SK-N-SH treated with all-trans-retinoic acid at 6 μM for 48 hours (cell line): ENCODE data around the gene KCNC4.

Source experiments
- ATAC-seq: fragments of 200-7000 bp; cut with Tn5 transposase; 3 replicates; pipeline ENCODE4 v1.9.1; 2020; ENCODE audit warnings: mild to moderate bottlenecking, moderate library complexity
- ARNTL ChIP-seq: fragments of 450-650 bp; formaldehyde crosslinking; IDR thresholded peaks from 2 replicates; pipeline ENCODE4 v1.5.0; 2020; ENCODE audit warnings: low read depth, mild to moderate bottlenecking, moderate library complexity, borderline replicate concordance
- BACH2 ChIP-seq: fragments of 250-450 bp; sonication (Bioruptor Pico); IDR thresholded peaks from 2 replicates; pipeline ENCODE4 v1.9.0; 2021; ENCODE audit warnings: mild to moderate bottlenecking, borderline replicate concordance
- CREB5 ChIP-seq: fragments of 250-450 bp; sonication (Bioruptor Pico); IDR thresholded peaks from 2 replicates; pipeline ENCODE4 v1.5.1; 2020; ENCODE audit warnings: low read depth, mild to moderate bottlenecking, moderate library complexity
- CSRNP3 ChIP-seq: fragments of 250-450 bp; sonication (Bioruptor Pico); IDR thresholded peaks from 2 replicates; pipeline ENCODE4 v1.5.1; 2021; ENCODE audit warnings: mild to moderate bottlenecking, moderate library complexity
- ESRRG ChIP-seq: fragments of 250-450 bp; sonication (Bioruptor Pico); IDR thresholded peaks from 2 replicates; pipeline ENCODE4 v1.6.1; 2021; ENCODE audit warnings: mild to moderate bottlenecking
- GLIS3 ChIP-seq: fragments of 250-450 bp; sonication (Bioruptor Pico); IDR thresholded peaks from 2 replicates; pipeline ENCODE4 v1.5.0; 2020; ENCODE audit warnings: mild to moderate bottlenecking, moderate library complexity
- OSR1 ChIP-seq: fragments of 250-450 bp; sonication (Bioruptor Pico); IDR thresholded peaks from 2 replicates; pipeline ENCODE4 v1.8.0; 2022; ENCODE audit warnings: moderate library complexity, mild to moderate bottlenecking, inconsistent platforms
- PATZ1 ChIP-seq: fragments of 250-450 bp; sonication (Bioruptor Pico); IDR thresholded peaks from 2 replicates; pipeline ENCODE4 v1.8.0; 2020; ENCODE audit warnings: mild to moderate bottlenecking, moderate library complexity, borderline replicate concordance
- PPARA ChIP-seq: fragments of 250-450 bp; sonication (Bioruptor Pico); IDR thresholded peaks from 2 replicates; pipeline ENCODE4 v1.5.0; 2020; ENCODE audit warnings: mild to moderate bottlenecking, borderline replicate concordance
- RARB ChIP-seq: fragments of 250-450 bp; sonication (Bioruptor Pico); IDR thresholded peaks from 2 replicates; pipeline ENCODE4 v1.8.0; 2021; ENCODE audit warnings: mild to moderate bottlenecking, moderate library complexity
- SNAI2 ChIP-seq: fragments of 250-450 bp; sonication (Bioruptor Pico); IDR thresholded peaks from 2 replicates; pipeline ENCODE4 v1.5.0; 2020; ENCODE audit warnings: mild to moderate bottlenecking, moderate library complexity
- TCF4 ChIP-seq: fragments of 250-450 bp; sonication (Bioruptor Pico); IDR thresholded peaks from 2 replicates; pipeline ENCODE4 v1.8.0; 2021; ENCODE audit warnings: mild to moderate bottlenecking, moderate library complexity, borderline replicate concordance
- TOX ChIP-seq: fragments of 250-450 bp; sonication (Bioruptor Pico); IDR thresholded peaks from 2 replicates; pipeline ENCODE4 v1.8.0; 2021; ENCODE audit warnings: mild to moderate bottlenecking, moderate library complexity, borderline replicate concordance
- ZC3H10 ChIP-seq: fragments of 250-450 bp; sonication (Bioruptor Pico); IDR thresholded peaks from 2 replicates; pipeline ENCODE4 v1.5.1; 2021; ENCODE audit warnings: mild to moderate bottlenecking, moderate library complexity
- ZFP3 ChIP-seq: fragments of 250-450 bp; sonication (Bioruptor Pico); IDR thresholded peaks from 2 replicates; pipeline ENCODE4 v1.5.0; 2020; ENCODE audit warnings: mild to moderate bottlenecking, moderate library complexity
- ZFP30 ChIP-seq: fragments of 450-650 bp; formaldehyde crosslinking; IDR thresholded peaks from 2 replicates; pipeline ENCODE4 v1.5.0; 2022; ENCODE audit warnings: mild to moderate bottlenecking, moderate library complexity
- ZNF565 ChIP-seq: fragments of 450-650 bp; formaldehyde crosslinking; conservative IDR thresholded peaks from 2 replicates; pipeline ENCODE4 v1.5.0; 2020; ENCODE audit warnings: low read depth, mild to moderate bottlenecking, moderate library complexity
- ZNF70 ChIP-seq: fragments of 450-650 bp; formaldehyde crosslinking; IDR thresholded peaks from 2 replicates; pipeline ENCODE4 v1.5.0; 2020; ENCODE audit warnings: mild to moderate bottlenecking, moderate library complexity
- ZNF8 ChIP-seq: fragments of 450-650 bp; formaldehyde crosslinking; IDR thresholded peaks from 2 replicates; pipeline ENCODE4 v1.5.0; 2020; ENCODE audit warnings: mild to moderate bottlenecking, moderate library complexity
- TF ChIP-seq, protein P1 (sequence below): fragments of 250-450 bp; sonication (Bioruptor Pico); IDR thresholded peaks from 2 replicates; pipeline ENCODE4 v1.8.0; 2021; ENCODE audit warnings: low read depth, mild to moderate bottlenecking, moderate library complexity, borderline replicate concordance

KCNC4 gene

GRCh38 chr1:110198746-110199145 lies 11.4 kb upstream of the KCNC4 start:
- TF ChIP-seq RARB (CRISPR knock-in tag) (no peak), BACH2 (CRISPR knock-in tag) (no peak), PPARA (CRISPR knock-in tag) (no peak), PATZ1 (no peak), CSRNP3 (CRISPR knock-in tag) (no peak), ARNTL (CRISPR knock-in tag) (no peak), ESRRG (no peak), ZFP30 (no peak), CREB5 (CRISPR knock-in tag) (no peak), ZFP3 (CRISPR knock-in tag) (no peak)
- TF ChIP-seq, protein P1, sequence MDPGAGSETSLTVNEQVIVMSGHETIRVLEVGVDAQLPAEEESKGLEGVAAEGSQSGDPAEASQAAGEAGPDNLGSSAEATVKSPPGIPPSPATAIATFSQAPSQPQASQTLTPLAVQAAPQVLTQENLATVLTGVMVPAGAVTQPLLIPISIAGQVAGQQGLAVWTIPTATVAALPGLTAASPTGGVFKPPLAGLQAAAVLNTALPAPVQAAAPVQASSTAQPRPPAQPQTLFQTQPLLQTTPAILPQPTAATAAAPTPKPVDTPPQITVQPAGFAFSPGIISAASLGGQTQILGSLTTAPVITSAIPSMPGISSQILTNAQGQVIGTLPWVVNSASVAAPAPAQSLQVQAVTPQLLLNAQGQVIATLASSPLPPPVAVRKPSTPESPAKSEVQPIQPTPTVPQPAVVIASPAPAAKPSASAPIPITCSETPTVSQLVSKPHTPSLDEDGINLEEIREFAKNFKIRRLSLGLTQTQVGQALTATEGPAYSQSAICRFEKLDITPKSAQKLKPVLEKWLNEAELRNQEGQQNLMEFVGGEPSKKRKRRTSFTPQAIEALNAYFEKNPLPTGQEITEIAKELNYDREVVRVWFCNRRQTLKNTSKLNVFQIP = no peak
- no peak for ATAC-seq

DNA sequence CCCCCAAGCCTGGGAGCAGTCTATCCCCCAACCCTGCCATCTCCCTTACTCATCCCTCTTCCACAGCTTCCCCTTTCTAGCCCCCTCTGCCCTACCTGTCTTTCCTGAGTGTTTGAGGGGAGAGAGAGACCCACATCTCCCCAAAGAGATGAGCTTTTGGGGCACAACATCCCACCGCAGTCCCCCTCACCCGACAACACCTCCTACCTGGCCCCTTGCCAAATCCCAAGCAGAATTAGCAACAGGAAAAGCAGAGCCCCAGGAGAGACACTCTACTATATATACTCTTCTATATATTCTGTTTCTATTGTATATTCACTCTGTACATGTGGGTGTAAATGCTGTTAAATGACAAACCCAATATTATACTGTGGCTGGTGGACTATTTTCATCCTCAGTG lies 9.9 kb upstream of the KCNC4 start:
- no peak for ATAC-seq
- TF ChIP-seq ZFP3 (CRISPR knock-in tag) (no peak), ZFP30 (no peak), ARNTL (CRISPR knock-in tag) (no peak), PPARA (CRISPR knock-in tag) (no peak), TCF4 (no peak), GLIS3 (CRISPR knock-in tag) (no peak)

DNA sequence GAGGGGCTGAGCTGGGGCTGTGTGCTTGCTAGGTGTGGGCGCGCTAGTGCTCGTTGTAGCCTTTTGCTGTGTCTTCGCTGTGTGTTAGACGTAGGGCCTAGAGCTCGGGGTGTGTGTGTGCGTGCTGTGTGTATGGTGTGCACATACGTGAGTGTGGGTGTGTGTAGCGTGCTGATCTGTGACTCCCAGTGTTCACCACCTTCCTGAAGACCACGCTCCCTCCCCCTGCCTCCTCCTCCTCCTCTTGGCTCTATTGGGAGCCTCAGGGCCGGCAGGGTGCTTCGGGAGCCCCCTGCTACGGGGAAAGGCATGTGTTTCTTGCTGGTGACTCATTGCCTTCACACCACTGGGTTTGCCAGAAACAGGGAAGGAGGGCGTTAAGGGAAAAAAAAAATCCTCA lies 9.4 kb upstream of the KCNC4 start:
- no peak for ATAC-seq
- TF ChIP-seq RARB (CRISPR knock-in tag) = no peak
- TF ChIP-seq OSR1 (CRISPR knock-in tag) = no peak
- no peak for TF ChIP-seq ZNF8
- TF ChIP-seq ZNF565 = no peak
- no peak for TF ChIP-seq ZC3H10 (CRISPR knock-in tag)
- TF ChIP-seq ESRRG = no peak
- no peak for TF ChIP-seq ZFP30
- TF ChIP-seq GLIS3 (CRISPR knock-in tag) = no peak
- TF ChIP-seq BACH2 (CRISPR knock-in tag) = no peak

DNA sequence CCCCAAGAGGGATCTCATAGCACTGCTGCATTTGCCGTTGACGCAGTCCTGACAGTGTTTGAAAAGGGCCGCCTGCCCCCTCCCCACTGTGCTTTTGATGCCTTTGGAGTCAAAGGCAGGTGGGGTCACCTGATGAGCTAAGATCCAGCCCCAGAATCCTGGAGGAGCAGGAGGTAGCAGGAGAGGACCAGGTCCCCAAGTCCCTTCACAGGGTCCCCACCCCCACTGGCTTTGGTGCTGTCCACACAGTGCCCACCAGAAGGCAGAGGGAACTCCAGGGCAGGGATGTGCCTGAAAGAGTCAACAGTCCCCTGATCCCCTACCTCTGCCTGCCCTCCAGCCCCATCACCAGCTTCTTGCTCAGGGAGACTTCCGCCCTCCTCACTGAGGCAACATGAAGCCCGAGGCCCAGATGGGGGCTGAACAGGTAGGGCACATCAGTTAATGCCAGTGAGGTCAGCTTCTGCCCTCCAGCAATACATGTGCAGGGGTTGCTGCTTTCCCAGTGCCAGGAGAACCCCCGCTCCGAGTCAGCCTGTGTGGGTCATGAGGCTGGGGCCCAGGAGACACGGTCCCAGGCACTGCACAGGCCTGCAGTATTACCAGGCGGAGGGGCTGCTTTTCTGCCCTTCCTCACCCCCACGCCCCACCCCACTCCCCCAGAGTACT lies 8.8 kb upstream of the KCNC4 start:
- no peak for ATAC-seq
- TF ChIP-seq, protein P1 = no peak
- TF ChIP-seq ZNF70 (CRISPR knock-in tag) (no peak), RARB (CRISPR knock-in tag) (no peak), CSRNP3 (CRISPR knock-in tag) (no peak), PATZ1 (no peak), ZFP3 (CRISPR knock-in tag) (no peak), SNAI2 (CRISPR knock-in tag) (no peak), ZC3H10 (CRISPR knock-in tag) (no peak), BACH2 (CRISPR knock-in tag) (no peak), ARNTL (CRISPR knock-in tag) (no peak), PPARA (CRISPR knock-in tag) (no peak), TOX (CRISPR knock-in tag) (no peak)
